Stimulated activated CD8-positive, alpha-beta memory T cell treated with anti-CD3 and anti-CD28 coated beads, Interleukin-12 subunit alpha, Interleukin-12 subunit beta, amount 100 ng/mL, for 4 hours (primary cell): ENCODE results near the gene VPS37B.

Experiments
- DNase-seq: peaks from one replicate; pipeline ENCODE4 v3.0.0-alpha.2; 2020; ENCODE audit warnings: low read depth

Gene VPS37B

GRCh38 chr12:122866379-122866778 is 29.5 kb downstream of the VPS37B start:
- DNase-seq = no peak

DNA sequence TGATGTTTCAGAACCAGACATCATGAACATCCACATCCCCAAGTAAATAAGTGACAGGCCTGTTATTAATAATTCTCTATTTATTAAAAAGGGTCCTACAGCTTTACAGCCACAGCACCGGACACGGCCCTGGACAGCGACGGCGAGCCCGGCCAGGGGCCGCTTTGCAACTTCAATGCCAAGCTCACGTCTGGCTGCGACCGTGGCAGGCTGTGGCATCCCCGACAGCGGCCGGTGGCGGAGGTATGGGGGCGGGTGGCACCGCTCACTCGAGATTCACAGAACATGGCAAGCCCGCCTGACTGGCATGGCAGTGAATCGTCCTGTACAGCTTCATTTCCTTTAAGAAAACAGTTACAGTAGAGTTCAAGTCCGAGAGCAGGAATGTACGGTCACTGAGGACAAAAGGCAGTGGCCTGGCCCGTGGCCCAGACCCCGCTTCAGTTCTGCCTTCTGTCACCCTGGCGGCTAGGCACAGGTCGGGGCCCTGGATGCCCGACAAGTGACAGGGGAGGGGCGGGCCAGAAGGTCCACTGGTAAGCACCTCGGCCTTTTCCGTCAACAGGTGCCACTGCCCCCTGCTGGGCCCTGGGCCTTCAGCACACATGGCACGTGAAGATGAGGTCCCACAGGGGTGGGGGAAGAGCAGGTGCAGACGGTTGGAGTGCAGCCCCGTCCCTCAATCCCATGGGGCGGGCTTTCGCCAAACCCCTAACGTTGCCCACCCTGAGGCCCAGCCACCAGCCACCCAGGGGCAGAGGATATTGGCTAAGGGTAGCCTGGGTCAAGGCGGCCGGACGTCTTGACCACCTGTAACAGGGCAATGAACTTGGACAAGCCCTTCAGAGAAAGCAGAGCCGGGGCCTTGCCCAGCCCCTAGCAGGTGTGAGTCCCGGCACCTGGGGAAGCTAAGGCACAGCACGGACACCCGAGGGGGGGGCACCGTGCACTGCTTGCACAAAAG is 30.4 kb downstream of the VPS37B start:
- no peak for DNase-seq

- DNase-seq = no peak
Observed at GRCh38 chr12:122864894-122865253, 31.1 kb downstream of the VPS37B start.

- no peak for DNase-seq
Observed at GRCh38 chr12:122862872-122863701, 32.8 kb downstream of the VPS37B start.

GRCh38 chr12:122862110-122862634 is 33.8 kb downstream of the VPS37B start:
- DNase-seq = no peak

GRCh38 chr12:122861587-122861970 is 34.3 kb downstream of the VPS37B start:
- DNase-seq = no peak

- DNase-seq = no peak
Observed at GRCh38 chr12:122860854-122861586, 34.9 kb downstream of the VPS37B start.

- peak; percentile 54 for DNase-seq
Observed at GRCh38 chr12:122860040-122860853, 35.7 kb downstream of the VPS37B start.

- no peak for DNase-seq
Observed at GRCh38 chr12:122859303-122860039, 36.5 kb downstream of the VPS37B start.

GRCh38 chr12:122858591-122859302 is 37.2 kb downstream of the VPS37B start:
- DNase-seq = no peak

GRCh38 chr12:122858171-122858570 is 37.8 kb downstream of the VPS37B start:
- DNase-seq = no peak

DNA sequence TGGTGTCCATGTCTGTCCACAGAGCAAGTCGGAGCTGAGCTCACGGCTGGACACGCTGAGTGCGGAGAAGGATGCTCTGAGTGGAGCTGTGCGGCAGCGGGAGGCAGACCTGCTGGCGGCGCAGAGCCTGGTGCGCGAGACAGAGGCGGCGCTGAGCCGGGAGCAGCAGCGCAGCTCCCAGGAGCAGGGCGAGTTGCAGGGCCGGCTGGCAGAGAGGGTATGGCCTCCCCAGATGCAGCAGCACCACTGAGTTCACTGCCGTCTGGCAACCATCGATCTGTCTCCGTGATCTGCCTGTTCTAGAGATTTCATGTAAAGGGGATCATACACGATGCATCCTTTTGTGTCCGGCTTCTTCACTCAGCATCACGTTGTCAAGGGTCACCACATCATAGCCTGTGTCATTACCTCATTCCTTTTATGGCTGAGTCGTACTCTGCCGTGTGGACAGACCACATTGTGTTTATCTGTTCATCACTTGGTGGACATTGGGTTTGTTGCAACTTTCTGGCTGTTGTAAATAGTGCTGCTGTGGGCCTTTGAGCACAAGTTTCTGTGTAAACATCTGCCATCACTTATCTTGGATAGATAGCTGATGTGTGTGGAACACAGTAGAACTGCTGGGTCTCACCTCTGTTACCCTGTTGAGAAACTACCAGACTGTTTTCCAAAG is 38.8 kb downstream of the VPS37B start:
- no peak for DNase-seq

DNA sequence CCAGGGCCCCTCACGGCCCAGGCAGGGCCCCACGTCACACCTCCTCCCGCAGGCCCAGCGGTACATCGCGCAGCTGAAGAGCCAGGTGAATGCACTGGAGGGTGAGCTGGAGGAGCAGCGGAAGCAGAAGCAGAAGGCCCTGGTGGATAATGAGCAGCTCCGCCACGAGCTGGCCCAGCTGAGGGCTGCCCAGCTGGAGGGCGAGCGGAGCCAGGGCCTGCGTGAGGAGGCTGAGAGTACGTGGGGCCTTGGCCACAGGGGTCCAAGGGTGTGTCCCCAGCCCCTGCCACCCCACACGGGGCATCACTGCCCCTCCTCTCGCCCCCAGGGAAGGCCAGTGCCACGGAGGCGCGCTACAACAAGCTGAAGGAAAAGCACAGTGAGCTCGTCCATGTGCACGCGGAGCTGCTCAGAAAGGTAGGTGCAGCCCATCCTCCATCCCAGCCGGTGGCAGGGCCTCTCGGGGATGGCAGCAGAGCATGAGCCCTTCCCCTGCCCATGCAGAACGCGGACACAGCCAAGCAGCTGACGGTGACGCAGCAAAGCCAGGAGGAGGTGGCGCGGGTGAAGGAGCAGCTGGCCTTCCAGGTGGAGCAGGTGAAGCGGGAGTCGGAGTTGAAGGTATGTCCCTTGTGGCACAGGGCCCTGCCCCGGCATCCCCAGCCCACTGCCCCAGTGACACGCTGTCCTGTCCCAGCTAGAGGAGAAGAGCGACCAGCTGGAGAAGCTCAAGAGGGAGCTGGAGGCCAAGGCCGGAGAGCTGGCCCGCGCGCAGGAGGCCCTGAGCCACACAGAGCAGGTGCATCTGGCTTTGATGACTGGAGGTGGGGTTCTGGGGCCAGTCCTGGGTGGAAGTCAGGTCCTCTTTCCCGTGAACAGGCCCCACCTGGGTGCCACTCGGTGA is 39.7 kb downstream of the VPS37B start:
- no peak for DNase-seq

DNA sequence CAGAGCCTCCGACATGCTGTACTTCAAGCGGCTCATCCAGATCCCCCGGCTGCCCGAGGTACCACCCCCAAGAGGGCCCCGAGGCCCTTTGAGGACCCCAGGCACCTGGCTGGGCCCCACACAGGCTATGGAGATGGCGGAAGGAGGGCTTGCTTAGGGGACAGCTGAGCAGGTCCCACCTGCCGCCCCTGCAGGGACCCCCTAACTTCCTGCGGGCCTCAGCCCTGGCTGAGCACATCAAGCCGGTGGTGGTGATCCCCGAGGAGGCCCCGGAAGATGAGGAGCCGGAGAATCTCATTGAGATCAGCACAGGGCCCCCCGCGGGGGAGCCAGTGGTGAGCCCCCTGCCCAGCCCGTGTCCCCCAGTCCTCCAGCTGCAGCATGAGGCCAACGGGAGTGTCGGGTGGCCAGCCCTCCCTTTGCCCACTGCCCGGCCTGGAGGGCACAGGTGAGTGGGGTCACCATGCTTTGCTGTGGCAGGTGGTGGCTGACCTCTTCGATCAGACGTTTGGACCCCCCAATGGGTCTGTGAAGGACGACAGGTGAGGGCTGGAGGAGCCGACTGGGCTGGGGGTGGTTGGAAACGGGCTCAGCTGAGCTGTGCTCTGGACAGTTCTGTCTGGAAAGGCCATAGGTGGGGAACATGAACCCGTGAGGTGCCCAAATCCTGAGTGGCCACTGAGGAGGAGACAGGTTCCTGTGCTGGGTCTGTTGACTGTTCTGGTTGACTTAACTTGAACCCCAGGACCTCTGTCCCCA is 40.7 kb downstream of the VPS37B start:
- DNase-seq = no peak

DNA sequence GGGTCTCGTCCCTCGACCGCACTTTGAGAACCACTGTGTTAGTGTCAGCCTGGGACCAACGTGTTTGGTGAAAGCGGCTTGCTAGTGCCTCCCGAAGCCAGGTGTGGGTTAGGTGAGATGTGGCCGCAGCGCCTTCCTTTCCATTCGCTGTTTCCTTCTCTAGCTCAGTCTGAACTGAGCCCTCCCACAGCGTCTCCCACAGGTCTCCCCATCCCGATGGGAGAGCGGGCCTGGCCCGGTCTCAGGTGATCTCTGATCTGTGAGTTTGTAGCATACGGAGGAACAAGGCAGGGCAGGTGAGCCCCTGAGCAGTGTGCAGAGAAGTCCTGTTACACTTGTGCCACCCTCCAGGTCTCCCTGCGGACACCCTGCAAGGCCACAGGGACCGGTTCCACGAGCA is 41.4 kb downstream of the VPS37B start:
- no peak for DNase-seq

GRCh38 chr12:122853582-122854245 is 42.2 kb downstream of the VPS37B start:
- no peak for DNase-seq
